ENCODE results near the gene POLR1E.
"Not testable (repeated sequence)": the region's sequence is repeated elsewhere in the genome, so short reads cannot be mapped to it uniquely, and the experiment has no call there.

DNA sequence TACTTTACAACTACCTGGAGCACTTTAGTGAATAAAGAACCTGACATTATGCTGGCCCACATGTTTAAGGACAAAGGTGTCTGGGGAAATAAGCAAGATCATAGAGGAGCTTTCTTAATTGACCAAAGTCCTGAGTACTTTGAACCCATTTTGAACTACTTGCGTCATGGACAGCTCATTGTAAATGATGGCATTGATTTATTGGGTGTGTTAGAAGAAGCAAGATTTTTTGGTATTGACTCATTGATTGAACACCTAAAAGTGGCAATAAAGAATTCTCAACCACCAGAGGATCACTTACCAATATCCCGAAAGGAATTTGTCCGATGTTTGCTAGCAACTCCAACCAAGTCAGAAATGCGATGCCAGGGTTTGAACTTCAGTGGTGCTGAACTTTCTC, 8.3 kb upstream of the POLR1E start:
- TF ChIP-seq, protein P1, sequence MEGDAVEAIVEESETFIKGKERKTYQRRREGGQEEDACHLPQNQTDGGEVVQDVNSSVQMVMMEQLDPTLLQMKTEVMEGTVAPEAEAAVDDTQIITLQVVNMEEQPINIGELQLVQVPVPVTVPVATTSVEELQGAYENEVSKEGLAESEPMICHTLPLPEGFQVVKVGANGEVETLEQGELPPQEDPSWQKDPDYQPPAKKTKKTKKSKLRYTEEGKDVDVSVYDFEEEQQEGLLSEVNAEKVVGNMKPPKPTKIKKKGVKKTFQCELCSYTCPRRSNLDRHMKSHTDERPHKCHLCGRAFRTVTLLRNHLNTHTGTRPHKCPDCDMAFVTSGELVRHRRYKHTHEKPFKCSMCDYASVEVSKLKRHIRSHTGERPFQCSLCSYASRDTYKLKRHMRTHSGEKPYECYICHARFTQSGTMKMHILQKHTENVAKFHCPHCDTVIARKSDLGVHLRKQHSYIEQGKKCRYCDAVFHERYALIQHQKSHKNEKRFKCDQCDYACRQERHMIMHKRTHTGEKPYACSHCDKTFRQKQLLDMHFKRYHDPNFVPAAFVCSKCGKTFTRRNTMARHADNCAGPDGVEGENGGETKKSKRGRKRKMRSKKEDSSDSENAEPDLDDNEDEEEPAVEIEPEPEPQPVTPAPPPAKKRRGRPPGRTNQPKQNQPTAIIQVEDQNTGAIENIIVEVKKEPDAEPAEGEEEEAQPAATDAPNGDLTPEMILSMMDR (IDR thresholded peaks at IDR 0.05) = not testable (repeated sequence)
- TF ChIP-seq EZH2 (IDR thresholded peaks at IDR 0.05) = not testable (repeated sequence)
